ENCODE data around the gene GLIS1. TPM values are rescaled to one million over a fixed set of nuclear protein-coding genes. Genes with fewer than 3 reads are reported as not detected.

Gene GLIS1
- total RNA-seq, 1 donor from 2014 or later, result 1.6 TPM

DNA sequence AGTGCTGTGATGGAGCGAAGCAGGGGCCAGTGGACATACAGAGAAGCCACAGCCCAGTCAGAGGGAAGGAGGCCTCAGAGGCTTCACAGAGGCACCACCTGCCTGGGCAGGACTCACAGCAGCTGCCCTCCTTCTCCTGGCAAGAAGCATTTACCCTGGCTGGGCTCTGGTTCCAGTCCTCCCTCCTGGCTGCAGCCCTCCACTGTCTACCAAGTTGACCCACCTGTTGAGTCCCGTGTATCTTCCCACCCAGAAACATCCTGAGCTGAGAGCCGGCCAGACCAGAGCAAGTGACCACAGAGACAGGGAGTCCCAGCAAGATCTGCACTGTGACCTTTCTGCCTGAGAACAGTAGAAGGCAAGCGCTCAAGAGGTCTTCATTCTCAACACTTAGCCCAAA lies 49.7 kb downstream of the GLIS1 start:
- Mint-ChIP-seq H3K36me3 (no peaks in the 10 kb centered on the region), H3K9me3 (no peaks in the 10 kb centered on the region), H3K4me3 (no peak overlapping the region), H3K4me1 (peaks cover 32% of the 10 kb centered on the region), H3K27me3 (ENCODE audit: low read depth) (peaks cover 46% of the 10 kb centered on the region), H3K27ac (no peak overlapping the region)
- TF ChIP-seq, protein P1, sequence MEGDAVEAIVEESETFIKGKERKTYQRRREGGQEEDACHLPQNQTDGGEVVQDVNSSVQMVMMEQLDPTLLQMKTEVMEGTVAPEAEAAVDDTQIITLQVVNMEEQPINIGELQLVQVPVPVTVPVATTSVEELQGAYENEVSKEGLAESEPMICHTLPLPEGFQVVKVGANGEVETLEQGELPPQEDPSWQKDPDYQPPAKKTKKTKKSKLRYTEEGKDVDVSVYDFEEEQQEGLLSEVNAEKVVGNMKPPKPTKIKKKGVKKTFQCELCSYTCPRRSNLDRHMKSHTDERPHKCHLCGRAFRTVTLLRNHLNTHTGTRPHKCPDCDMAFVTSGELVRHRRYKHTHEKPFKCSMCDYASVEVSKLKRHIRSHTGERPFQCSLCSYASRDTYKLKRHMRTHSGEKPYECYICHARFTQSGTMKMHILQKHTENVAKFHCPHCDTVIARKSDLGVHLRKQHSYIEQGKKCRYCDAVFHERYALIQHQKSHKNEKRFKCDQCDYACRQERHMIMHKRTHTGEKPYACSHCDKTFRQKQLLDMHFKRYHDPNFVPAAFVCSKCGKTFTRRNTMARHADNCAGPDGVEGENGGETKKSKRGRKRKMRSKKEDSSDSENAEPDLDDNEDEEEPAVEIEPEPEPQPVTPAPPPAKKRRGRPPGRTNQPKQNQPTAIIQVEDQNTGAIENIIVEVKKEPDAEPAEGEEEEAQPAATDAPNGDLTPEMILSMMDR (IDR thresholded peaks at IDR 0.05; ENCODE audit: unreplicated experiment), result no peak
- DNase-seq (ENCODE audit: low spot score in 2 of 2, unreplicated experiment in 2 of 2), result no peak

DNA sequence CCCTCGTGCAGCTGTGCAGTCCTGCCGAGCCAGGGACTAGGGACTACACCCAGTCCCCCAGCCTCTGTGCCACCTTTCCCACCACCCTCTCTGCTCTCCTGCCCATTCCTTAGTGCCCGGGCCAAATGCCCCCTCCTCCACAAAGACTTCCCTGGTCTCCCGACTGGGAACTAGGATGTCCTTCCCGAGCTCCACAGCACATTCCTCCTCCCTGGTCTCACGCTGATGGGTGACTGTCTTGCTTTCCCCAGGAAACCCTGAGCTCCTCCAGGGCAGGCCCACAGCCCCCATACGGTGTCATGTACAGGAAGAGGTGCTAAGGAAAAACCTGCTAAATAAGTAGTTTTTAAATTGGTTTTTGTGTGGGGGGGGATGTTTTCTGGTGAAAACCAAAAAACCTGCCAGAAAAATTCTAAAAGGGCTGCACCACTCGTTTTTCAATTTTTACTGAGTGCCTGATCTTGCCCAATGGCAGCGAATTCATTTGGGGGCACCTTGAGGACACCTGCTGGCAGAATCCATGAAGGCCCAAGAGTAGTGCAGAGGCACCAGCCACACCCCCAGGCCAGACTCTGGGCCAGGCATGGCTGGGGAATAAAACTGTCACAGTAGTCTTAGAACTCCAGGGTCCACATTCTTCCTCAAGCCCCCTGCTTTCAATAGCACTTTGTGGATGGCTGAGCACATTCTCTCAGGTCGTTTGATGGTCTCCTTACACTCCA lies 50.4 kb downstream of the GLIS1 start:
- Mint-ChIP-seq H3K27me3 (ENCODE audit: low read depth) (peaks cover 51% of the 10 kb centered on the region), H3K4me1 (peaks cover 35% of the 10 kb centered on the region), H3K9me3 (no peaks in the 10 kb centered on the region), H3K36me3 (no peaks in the 10 kb centered on the region), H3K27ac (no peak overlapping the region), H3K4me3 (no peak overlapping the region)
- TF ChIP-seq, protein P1 (IDR thresholded peaks at IDR 0.05; ENCODE audit: unreplicated experiment), result no peak
- DNase-seq (ENCODE audit: low spot score in 2 of 2, unreplicated experiment in 2 of 2), result no peak

DNA sequence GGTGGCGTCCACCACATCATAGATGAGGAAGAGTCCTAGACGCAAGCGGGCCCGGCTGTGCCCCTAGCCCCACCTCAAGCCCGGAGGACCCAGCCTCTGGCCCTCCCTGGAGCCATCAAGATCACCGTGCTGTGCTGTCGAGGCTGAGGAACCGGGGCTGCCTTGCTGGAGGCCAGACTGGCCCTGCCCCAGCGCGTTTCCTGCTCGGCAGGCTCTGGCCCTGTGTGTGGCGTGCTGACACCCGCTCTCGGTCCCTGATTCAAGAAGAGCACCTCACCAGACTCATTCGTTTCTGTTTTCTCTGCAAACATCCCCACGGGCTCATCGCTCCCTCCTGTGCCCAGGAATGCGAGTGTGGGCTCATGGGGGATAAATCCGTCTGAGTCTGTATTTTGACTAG lies 51.1 kb downstream of the GLIS1 start:
- peaks cover 52% of the 10 kb centered on the region for H3K27me3 Mint-ChIP-seq (ENCODE audit: low read depth)
- H3K4me1 Mint-ChIP-seq, result peaks cover 35% of the 10 kb centered on the region
- no peaks in the 10 kb centered on the region for H3K9me3 Mint-ChIP-seq
- no peak overlapping the region for H3K27ac Mint-ChIP-seq
- TF ChIP-seq, protein P1 (IDR thresholded peaks at IDR 0.05; ENCODE audit: unreplicated experiment), result no peak
- no peaks in the 10 kb centered on the region for H3K36me3 Mint-ChIP-seq
- DNase-seq (ENCODE audit: low spot score in 2 of 2, unreplicated experiment in 2 of 2), result no peak
- no peak overlapping the region for H3K4me3 Mint-ChIP-seq

GRCh38 chr1:53687426-53687825 lies 51.5 kb downstream of the GLIS1 start:
- H3K4me3 Mint-ChIP-seq, result no peak overlapping the region
- H3K9me3 Mint-ChIP-seq, result no peaks in the 10 kb centered on the region
- no peak overlapping the region for H3K27ac Mint-ChIP-seq
- no peak for DNase-seq (ENCODE audit: low spot score in 2 of 2, unreplicated experiment in 2 of 2)
- no peaks in the 10 kb centered on the region for H3K36me3 Mint-ChIP-seq
- peaks cover 35% of the 10 kb centered on the region for H3K4me1 Mint-ChIP-seq
- H3K27me3 Mint-ChIP-seq (ENCODE audit: low read depth), result peaks cover 56% of the 10 kb centered on the region
- TF ChIP-seq, protein P1 (IDR thresholded peaks at IDR 0.05; ENCODE audit: unreplicated experiment), result no peak

DNA sequence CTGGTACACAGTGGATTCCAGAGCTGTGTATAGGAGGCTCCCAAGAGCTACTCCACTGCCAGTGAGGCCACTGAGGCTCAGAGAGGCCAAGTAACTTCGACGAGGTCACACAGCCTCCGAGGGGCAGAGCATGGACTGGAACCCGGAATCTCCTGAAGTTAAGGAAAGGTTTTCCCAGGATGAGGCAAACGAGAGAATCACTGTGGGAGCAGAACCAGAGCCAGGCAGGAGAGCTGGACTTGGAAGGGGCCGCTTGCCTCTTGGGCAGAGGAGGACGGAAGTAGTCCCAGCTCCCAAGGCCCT lies 52.0 kb downstream of the GLIS1 start:
- Mint-ChIP-seq H3K4me1 (peaks cover 41% of the 10 kb centered on the region), H3K27ac (no peak overlapping the region), H3K36me3 (no peaks in the 10 kb centered on the region), H3K4me3 (no peak overlapping the region), H3K27me3 (ENCODE audit: low read depth) (peaks cover 55% of the 10 kb centered on the region), H3K9me3 (no peaks in the 10 kb centered on the region)
- TF ChIP-seq, protein P1 (IDR thresholded peaks at IDR 0.05; ENCODE audit: unreplicated experiment), result no peak
- no peak for DNase-seq (ENCODE audit: low spot score in 2 of 2, unreplicated experiment in 2 of 2)

Data from mesothelial cell of epicardium (in vitro differentiated cells).